GM10248 (cell line): ENCODE data around the gene SDK2.

Experiments
- CTCF ChIA-PET: fragments of 300-600 bp; sonication (Branson Sonifier 250); formaldehyde crosslinking; extraction: SDS; loops from one replicate; lab custom pipeline; 2021; ENCODE audit warnings: antibody characterized with exemption; lab: Yijun Ruan, JAX
- POLR2A ChIA-PET: fragments of 350-650 bp; sonication (Branson Sonifier 250); formaldehyde crosslinking; extraction: SDS; loops from one replicate; lab custom pipeline; 2020; ENCODE audit warnings: antibody characterized with exemption; lab: Yijun Ruan, JAX
- DNase-seq: peaks from one replicate; pipeline ENCODE4 v3.0.0; 2012; ENCODE audit errors: extremely low spot score
- TF ChIP-seq, protein P1 (sequence below): IDR thresholded peaks from 2 replicates; pipeline ENCODE4 v1.5.1; 2012; ENCODE audit warnings: mild to moderate bottlenecking, low read depth; ENCODE audit errors: extremely low read depth, missing control alignments, control extremely low read depth

SDK2 gene

GRCh38 chr17:73360961-73361761 is 283.1 kb downstream of the SDK2 start:
- DNase-seq: no peak
- POLR2A ChIA-PET: no interaction called here
- CTCF ChIA-PET: interaction anchor here (1.8 kb wide), 1 partner anchor 106 kb away, joined by 5 read pairs; no protein-coding TSS in a partner anchor
- TF ChIP-seq, protein P1, sequence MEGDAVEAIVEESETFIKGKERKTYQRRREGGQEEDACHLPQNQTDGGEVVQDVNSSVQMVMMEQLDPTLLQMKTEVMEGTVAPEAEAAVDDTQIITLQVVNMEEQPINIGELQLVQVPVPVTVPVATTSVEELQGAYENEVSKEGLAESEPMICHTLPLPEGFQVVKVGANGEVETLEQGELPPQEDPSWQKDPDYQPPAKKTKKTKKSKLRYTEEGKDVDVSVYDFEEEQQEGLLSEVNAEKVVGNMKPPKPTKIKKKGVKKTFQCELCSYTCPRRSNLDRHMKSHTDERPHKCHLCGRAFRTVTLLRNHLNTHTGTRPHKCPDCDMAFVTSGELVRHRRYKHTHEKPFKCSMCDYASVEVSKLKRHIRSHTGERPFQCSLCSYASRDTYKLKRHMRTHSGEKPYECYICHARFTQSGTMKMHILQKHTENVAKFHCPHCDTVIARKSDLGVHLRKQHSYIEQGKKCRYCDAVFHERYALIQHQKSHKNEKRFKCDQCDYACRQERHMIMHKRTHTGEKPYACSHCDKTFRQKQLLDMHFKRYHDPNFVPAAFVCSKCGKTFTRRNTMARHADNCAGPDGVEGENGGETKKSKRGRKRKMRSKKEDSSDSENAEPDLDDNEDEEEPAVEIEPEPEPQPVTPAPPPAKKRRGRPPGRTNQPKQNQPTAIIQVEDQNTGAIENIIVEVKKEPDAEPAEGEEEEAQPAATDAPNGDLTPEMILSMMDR: no peak

GRCh38 chr17:73359987-73360410 is 284.2 kb downstream of the SDK2 start:
- ChIA-PET CTCF (interaction anchor here (1.0 to 1.8 kb wide), 3 partner anchors 10 to 635 kb away, joined by 3 to 5 read pairs (median 5); no protein-coding TSS in a partner anchor), POLR2A (no interaction called here)
- TF ChIP-seq, protein P1: no peak
- DNase-seq: no peak

DNA sequence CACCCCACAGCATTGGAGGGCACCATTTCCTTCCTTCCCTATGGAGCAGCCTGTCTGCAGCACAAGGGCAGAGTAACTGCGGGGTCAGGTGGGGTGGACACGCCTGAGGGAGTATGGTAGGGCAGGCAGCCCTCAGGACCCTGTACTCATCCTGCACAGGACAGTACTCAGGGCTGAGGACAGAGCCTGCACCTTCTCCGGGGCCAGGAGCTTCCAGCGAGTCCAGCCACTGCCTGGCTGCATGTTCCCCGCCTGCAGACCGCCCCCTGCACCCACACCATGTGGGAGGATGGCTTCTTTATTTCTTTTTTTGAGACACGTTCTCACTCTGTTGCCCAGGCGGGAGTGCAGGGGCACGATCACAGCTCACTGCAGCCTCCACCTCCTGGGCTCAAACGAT is 284.9 kb downstream of the SDK2 start:
- ChIA-PET POLR2A (interaction anchor here (0.6 kb wide), 1 partner anchor 37 kb away, joined by 7 read pairs; no protein-coding TSS in a partner anchor), CTCF (interaction anchor here (1.0 to 1.8 kb wide), 3 partner anchors 11 to 634 kb away, joined by 3 to 5 read pairs (median 5); no protein-coding TSS in a partner anchor)
- TF ChIP-seq, protein P1: no peak
- DNase-seq: no peak

- CTCF ChIA-PET: interaction anchor here (1.0 kb wide), 1 partner anchor 11 kb away, joined by 5 read pairs; no protein-coding TSS in a partner anchor
- POLR2A ChIA-PET: interaction anchor here (0.6 kb wide), 1 partner anchor 36 kb away, joined by 7 read pairs; no protein-coding TSS in a partner anchor
- TF ChIP-seq, protein P1: no peak
- DNase-seq: no peak
Measured at GRCh38 chr17:73358668-73359067, 285.6 kb downstream of the SDK2 start.

GRCh38 chr17:73357981-73358380 is 286.3 kb downstream of the SDK2 start:
- CTCF ChIA-PET: interaction anchor here (1.3 to 1.6 kb wide), 2 partner anchors 12 to 102 kb away, joined by 3 to 9 read pairs; no protein-coding TSS in a partner anchor
- POLR2A ChIA-PET: no interaction called here
- no peak for DNase-seq
- TF ChIP-seq, protein P1: no peak

- ChIA-PET CTCF (interaction anchor here (1.3 to 1.6 kb wide), 2 partner anchors 13 to 101 kb away, joined by 3 to 9 read pairs; no protein-coding TSS in a partner anchor), POLR2A (no interaction called here)
- no peak for DNase-seq
- TF ChIP-seq, protein P1: no peak
Measured at GRCh38 chr17:73357318-73357717, 286.9 kb downstream of the SDK2 start.
